VCaP (cell line): ENCODE measurements around the gene LYL1.
A peak's percentile ranks its signal among the peaks of the same experiment; 100 is the strongest.

ENCODE experiments used
- H3K27ac ChIP-seq: fragments of 450-650 bp; 2 replicates; pipeline ENCODE4 v1.5.1; 2017
- CTCF ChIP-seq: fragments of 450-650 bp; conservative IDR thresholded peaks from 2 replicates; pipeline ENCODE4 v1.5.1; 2017; ENCODE audit warnings: mild to moderate bottlenecking, moderate library complexity

LYL1 gene

GRCh38 chr19:13060233-13060963 lies 42.3 kb downstream of the LYL1 start:
- no peak for TF ChIP-seq CTCF
- H3K27ac ChIP-seq = peak overlapping the region; percentile 78

- H3K27ac ChIP-seq = peak overlapping the region; percentile 78
- TF ChIP-seq CTCF = no peak
These were observed 43.6 kb downstream of the LYL1 start for GRCh38 chr19:13058951-13059660.

GRCh38 chr19:13057744-13058143 lies 44.9 kb downstream of the LYL1 start:
- peak overlapping the region; percentile 78 for H3K27ac ChIP-seq
- TF ChIP-seq CTCF = no peak

GRCh38 chr19:13057147-13057572 lies 45.5 kb downstream of the LYL1 start:
- peak overlapping the region; percentile 78 for H3K27ac ChIP-seq
- TF ChIP-seq CTCF = no peak

GRCh38 chr19:13056052-13056660 lies 46.5 kb downstream of the LYL1 start:
- peak overlapping the region; percentile 78 for H3K27ac ChIP-seq
- TF ChIP-seq CTCF = no peak

- TF ChIP-seq CTCF = no peak
- H3K27ac ChIP-seq = peak overlapping the region; percentile 78
These were observed 47.2 kb downstream of the LYL1 start for GRCh38 chr19:13055213-13056051.
